Neuronal stem cell (in vitro differentiated cells): Measurements from ENCODE around the gene VAC14.

Source experiments
- DNase-seq: peaks from one replicate; pipeline ENCODE4 v3.0.0-alpha.2; 2013; ENCODE audit warnings: low spot score
- H2AFZ ChIP-seq: one replicate; pipeline ENCODE4 v1.6.1; 2013; ENCODE audit warnings: mild to moderate bottlenecking, low read length, inconsistent platforms
- H2AK5ac ChIP-seq: 2 replicates; pipeline ENCODE4 v1.6.1; 2013; ENCODE audit warnings: low read depth, mild to moderate bottlenecking, inconsistent platforms, low read length, moderate library complexity, mixed read lengths
- H2BK120ac ChIP-seq: 2 replicates; pipeline ENCODE4 v1.6.1; 2013; ENCODE audit warnings: low read depth, mild to moderate bottlenecking, inconsistent platforms, low read length, moderate library complexity, mixed read lengths
- H2BK12ac ChIP-seq: one replicate; pipeline ENCODE4 v1.6.1; 2013; ENCODE audit warnings: low read length, inconsistent platforms
- H2BK15ac ChIP-seq: 2 replicates; pipeline ENCODE4 v1.6.1; 2013; ENCODE audit warnings: mild to moderate bottlenecking, low read length, inconsistent platforms, mixed read lengths
- H2BK5ac ChIP-seq: one replicate; pipeline ENCODE4 v1.6.1; 2013; ENCODE audit warnings: inconsistent platforms, mild to moderate bottlenecking, low read length, moderate library complexity
- H3K14ac ChIP-seq: one replicate; pipeline ENCODE4 v1.6.1; 2013; ENCODE audit warnings: low read length, inconsistent platforms
- H3K18ac ChIP-seq: 2 replicates; pipeline ENCODE4 v1.6.1; 2013; ENCODE audit warnings: low read length, inconsistent platforms
- H3K23ac ChIP-seq: 2 replicates; pipeline ENCODE4 v1.6.1; 2013; ENCODE audit warnings: low read depth, mild to moderate bottlenecking, mixed read lengths, low read length, inconsistent platforms; ENCODE audit not compliant: poor library complexity
- H3K27ac ChIP-seq: replicated peaks from 3 replicates; pipeline ENCODE4 v1.5.1; 2013; ENCODE audit warnings: low read length, inconsistent platforms
- H3K27me3 ChIP-seq, 3 experiments: 2 replicates each; pipeline ENCODE4 v1.6.1; 2013; ENCODE audit warnings: low read length in 3 of 3, mild to moderate bottlenecking in 2 of 3, inconsistent platforms in 1 of 3, low read depth in 1 of 3, mixed read lengths in 1 of 3, moderate library complexity in 1 of 3; ENCODE audit not compliant: control insufficient read depth in 3 of 3, insufficient read depth in 3 of 3
- H3K36me3 ChIP-seq, 2 donors: replicated peaks in 1 of 2; 2 replicates each; pipeline ENCODE4 v1.6.1; 2013; ENCODE audit warnings: low read length in 2 of 2; ENCODE audit not compliant: control insufficient read depth in 2 of 2, insufficient read depth in 2 of 2
- H3K4ac ChIP-seq: 2 replicates; pipeline ENCODE4 v1.6.1; 2013; ENCODE audit warnings: inconsistent platforms, mild to moderate bottlenecking, low read length, moderate library complexity
- H3K4me1 ChIP-seq, 2 donors: 1 replicate in 1 of 2; 2 replicates in 1 of 2; pipeline ENCODE4 v1.6.1; 2013; ENCODE audit warnings: low read length in 2 of 2, low read depth in 1 of 2; ENCODE audit not compliant: control insufficient read depth in 2 of 2, insufficient read depth in 1 of 2
- H3K4me2 ChIP-seq: one replicate; pipeline ENCODE4 v1.6.1; 2013; ENCODE audit warnings: mild to moderate bottlenecking, low read length, inconsistent platforms; ENCODE audit not compliant: insufficient read depth, poor library complexity, severe bottlenecking
- H3K4me3 ChIP-seq, 2 donors: 2 replicates each; pipeline ENCODE4 v1.5.1; 2013; ENCODE audit warnings: low read length in 2 of 2, mild to moderate bottlenecking in 2 of 2, inconsistent platforms in 1 of 2, moderate library complexity in 1 of 2
- H3K79me1 ChIP-seq: one replicate; pipeline ENCODE4 v1.6.1; 2013; ENCODE audit warnings: low read depth, mild to moderate bottlenecking, inconsistent platforms, low read length, moderate library complexity
- H3K9ac ChIP-seq: one replicate; pipeline ENCODE4 v1.6.1; 2013; ENCODE audit warnings: mild to moderate bottlenecking, low read depth, low read length, inconsistent platforms; ENCODE audit not compliant: poor library complexity
- H3K9me3 ChIP-seq, 2 donors: replicated peaks in 1 of 2; 2 replicates each; pipeline versions ENCODE3 to v1.6.1; 2013; ENCODE audit warnings: low read length in 2 of 2, mild to moderate bottlenecking in 2 of 2, inconsistent platforms in 1 of 2, low read depth in 1 of 2, mixed read lengths in 1 of 2, moderate library complexity in 1 of 2; ENCODE audit not compliant: control insufficient read depth in 2 of 2, insufficient read depth in 1 of 2
- H4K8ac ChIP-seq: one replicate; pipeline ENCODE4 v1.6.1; 2013; ENCODE audit warnings: low read depth, mild to moderate bottlenecking, inconsistent platforms, low read length, moderate library complexity
- H4K91ac ChIP-seq: one replicate; pipeline ENCODE4 v1.6.1; 2013; ENCODE audit warnings: low read length, low read depth, mild to moderate bottlenecking, inconsistent platforms; ENCODE audit not compliant: poor library complexity
- WGBS, 2 donors: extraction: QIAGEN DNeasy Blood & Tissue Kit; methylation state at CpG; one replicate each; pipeline ENCODE4 v1.1.7; 2013; ENCODE audit warnings: missing lambda C conversion rate in 2 of 2, mixed read lengths in 1 of 2; ENCODE audit not compliant: insufficient read length in 2 of 2, insufficient replicate concordance in 1 of 2; ENCODE audit errors: extremely low coverage in 2 of 2; 5-methylcytosine and 5-hydroxymethylcytosine counted together

Gene VAC14

GRCh38 chr16:70683146-70683944, 117.6 kb downstream of the VAC14 start:
- H2BK5ac ChIP-seq: peak overlapping the region; percentile 66
- no peak overlapping the region for H3K4ac ChIP-seq
- no peaks in the 10 kb centered on the region for H3K27me3 ChIP-seq
- no CpG with 5 or more reads among the region's 13 CpGs for WGBS, 2 donors
- H3K9me3 ChIP-seq: no peaks in the 10 kb centered on the region
- peak overlapping the region; percentile 85 for H3K18ac ChIP-seq
- H3K4me1 ChIP-seq: peaks cover 24 to 31% of the 10 kb centered on the region in 2 donors
- no peak overlapping the region for H4K91ac ChIP-seq
- H3K4me3 ChIP-seq: no peak overlapping the region
- no peak overlapping the region for H2AFZ ChIP-seq
- H2BK12ac ChIP-seq: no peak overlapping the region
- H3K36me3 ChIP-seq: peaks cover 7 to 35% of the 10 kb centered on the region in 2 donors
- H3K9ac ChIP-seq: peak overlapping the region; percentile 15
- peak overlapping the region; percentile 25 for H3K23ac ChIP-seq
- peaks cover 26% of the 10 kb centered on the region for H3K79me1 ChIP-seq
- no peak overlapping the region for H3K4me2 ChIP-seq
- no peak overlapping the region for H4K8ac ChIP-seq
- H3K27ac ChIP-seq: no peak overlapping the region
- H2BK120ac ChIP-seq: no peak overlapping the region
- H2AK5ac ChIP-seq: peak overlapping the region; percentile 61
- no peak for DNase-seq
- peak overlapping the region; percentile 55 for H2BK15ac ChIP-seq
- no peak overlapping the region for H3K14ac ChIP-seq

GRCh38 chr16:70682239-70683145, 118.5 kb downstream of the VAC14 start:
- Histone ChIP-seq H4K91ac (no peak overlapping the region), H3K9ac (no peak overlapping the region), H2BK120ac (no peak overlapping the region), H3K36me3 (peaks cover 12 to 44% of the 10 kb centered on the region in 2 donors), H2AFZ (no peak overlapping the region), H2AK5ac (peak overlapping the region; percentile 83), H3K23ac (peak overlapping the region; percentile 89), H3K79me1 (peaks cover 28% of the 10 kb centered on the region), H3K27me3 (no peaks in the 10 kb centered on the region), H3K4me2 (no peak overlapping the region), H3K14ac (no peak overlapping the region), H3K9me3 (no peaks in the 10 kb centered on the region), H3K27ac (no peak overlapping the region), H3K4ac (no peak overlapping the region), H4K8ac (no peak overlapping the region), H2BK15ac (no peak overlapping the region), H2BK5ac (no peak overlapping the region), H2BK12ac (no peak overlapping the region), H3K4me1 (peaks cover 16 to 27% of the 10 kb centered on the region in 2 donors), H3K18ac (peak overlapping the region; percentile 44), H3K4me3 (no peak overlapping the region)
- DNase-seq: no peak
- no CpG with 5 or more reads among the region's 14 CpGs for WGBS, 2 donors

GRCh38 chr16:70681382-70682238, 119.3 kb downstream of the VAC14 start:
- Histone ChIP-seq H2BK120ac (no peak overlapping the region), H3K9ac (peak overlapping the region; percentile 60), H3K4me2 (no peak overlapping the region), H3K23ac (no peak overlapping the region), H3K18ac (peak overlapping the region; percentile 71), H3K36me3 (peaks cover 16 to 53% of the 10 kb centered on the region in 2 donors), H2BK15ac (no peak overlapping the region), H2AK5ac (peak overlapping the region; percentile 83), H2BK12ac (no peak overlapping the region), H3K9me3 (no peaks in the 10 kb centered on the region), H3K27ac (no peak overlapping the region), H2BK5ac (no peak overlapping the region), H3K4me1 (peaks cover 7 to 19% of the 10 kb centered on the region in 2 donors), H3K27me3 (no peaks in the 10 kb centered on the region), H4K8ac (no peak overlapping the region), H4K91ac (no peak overlapping the region), H3K14ac (peak overlapping the region; percentile 21), H3K79me1 (peaks cover 30% of the 10 kb centered on the region), H3K4me3 (no peak overlapping the region), H3K4ac (no peak overlapping the region), H2AFZ (no peak overlapping the region)
- DNase-seq: no peak
- no CpG with 5 or more reads among the region's 13 CpGs for WGBS, 2 donors
